ENCODE measurements around the gene SRCAP. TPM values are rescaled to one million over a fixed set of nuclear protein-coding genes. Genes with fewer than 3 reads are reported as not detected.

Gene SRCAP
- total RNA-seq, 1 donor from 2014 or later, result 4.6 TPM

GRCh38 chr16:30761928-30762902, 63.2 kb downstream of the SRCAP start, which contains the start of the genes CFAP119 and RNF40:
Gene CFAP119, minus strand, starts transcription at chr16:30762062. Its CDS starts 314 bp downstream, at chr16:30761748.
Gene RNF40, plus strand, starts transcription at chr16:30762322. Its CDS starts 224 bp downstream, at chr16:30762546.
- H3K4me1 ChIP-seq, result peaks cover 15% of the 10 kb centered on the region
- TF ChIP-seq EZH2phosphoT487 (IDR thresholded peaks at IDR 0.05) (no peak), EZH2 (IDR thresholded peaks at IDR 0.05) (no peak)
- TF ChIP-seq, protein P1, sequence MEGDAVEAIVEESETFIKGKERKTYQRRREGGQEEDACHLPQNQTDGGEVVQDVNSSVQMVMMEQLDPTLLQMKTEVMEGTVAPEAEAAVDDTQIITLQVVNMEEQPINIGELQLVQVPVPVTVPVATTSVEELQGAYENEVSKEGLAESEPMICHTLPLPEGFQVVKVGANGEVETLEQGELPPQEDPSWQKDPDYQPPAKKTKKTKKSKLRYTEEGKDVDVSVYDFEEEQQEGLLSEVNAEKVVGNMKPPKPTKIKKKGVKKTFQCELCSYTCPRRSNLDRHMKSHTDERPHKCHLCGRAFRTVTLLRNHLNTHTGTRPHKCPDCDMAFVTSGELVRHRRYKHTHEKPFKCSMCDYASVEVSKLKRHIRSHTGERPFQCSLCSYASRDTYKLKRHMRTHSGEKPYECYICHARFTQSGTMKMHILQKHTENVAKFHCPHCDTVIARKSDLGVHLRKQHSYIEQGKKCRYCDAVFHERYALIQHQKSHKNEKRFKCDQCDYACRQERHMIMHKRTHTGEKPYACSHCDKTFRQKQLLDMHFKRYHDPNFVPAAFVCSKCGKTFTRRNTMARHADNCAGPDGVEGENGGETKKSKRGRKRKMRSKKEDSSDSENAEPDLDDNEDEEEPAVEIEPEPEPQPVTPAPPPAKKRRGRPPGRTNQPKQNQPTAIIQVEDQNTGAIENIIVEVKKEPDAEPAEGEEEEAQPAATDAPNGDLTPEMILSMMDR (IDR thresholded peaks at IDR 0.05), result no peak
- peaks cover 22% of the 10 kb centered on the region for H3K79me2 ChIP-seq (ENCODE audit: low read depth)
- H3K27me3 ChIP-seq, result no peaks in the 10 kb centered on the region
- peak within 1 kb of the TSS; percentile 98 for H3K4me2 ChIP-seq
- Mint-ChIP-seq H3K4me1 (peaks cover 27% of the 10 kb centered on the region), H3K4me3 (peak within 1 kb of the TSS; percentile 95), H3K27me3 (ENCODE audit: insufficient read depth, low read depth) (peaks cover 10% of the 10 kb centered on the region), H3K36me3 (peaks cover 30% of the 10 kb centered on the region), H3K9me3 (no peaks in the 10 kb centered on the region), H3K27ac (peak within 1 kb of the TSS; percentile 83)
- H3K36me3 ChIP-seq, result peaks cover 14% of the 10 kb centered on the region
- peak within 1 kb of the TSS; percentile 80 for H3K4me3 ChIP-seq
- H3F3A ChIP-seq (ENCODE audit: low read depth), result peaks cover 16% of the 10 kb centered on the region
- peaks cover 27% of the 10 kb centered on the region for H4K20me1 ChIP-seq (ENCODE audit: low read depth)
- H3K27ac ChIP-seq, result peak within 1 kb of the TSS; percentile 48
- peak; percentile 98 for DNase-seq (ENCODE audit: low spot score)
- H3K9ac ChIP-seq, result peak within 1 kb of the TSS; percentile 93
- peak within 1 kb of the TSS; percentile 62 for H2AFZ ChIP-seq (replicated peaks)
- H3K9me3 ChIP-seq (ENCODE audit: low read depth), result no peaks in the 10 kb centered on the region

GRCh38 chr16:30762991-30763725, 64.2 kb downstream of the SRCAP start:
- Histone ChIP-seq H3K27ac (no peak overlapping the region), H3K27me3 (no peaks in the 10 kb centered on the region), H3K9me3 (ENCODE audit: low read depth) (no peaks in the 10 kb centered on the region), H3K4me2 (peak overlapping the region; percentile 98), H2AFZ (replicated peaks) (no peak overlapping the region), H3K79me2 (ENCODE audit: low read depth) (peaks cover 22% of the 10 kb centered on the region), H4K20me1 (ENCODE audit: low read depth) (peaks cover 27% of the 10 kb centered on the region), H3K4me3 (peak overlapping the region; percentile 80), H3K36me3 (peaks cover 14% of the 10 kb centered on the region), H3K9ac (peak overlapping the region; percentile 93), H3K4me1 (peaks cover 15% of the 10 kb centered on the region), H3F3A (ENCODE audit: low read depth) (peaks cover 16% of the 10 kb centered on the region)
- TF ChIP-seq EZH2phosphoT487 (IDR thresholded peaks at IDR 0.05), result no peak
- TF ChIP-seq, protein P1 (IDR thresholded peaks at IDR 0.05), result no peak
- no peak for TF ChIP-seq EZH2 (IDR thresholded peaks at IDR 0.05)
- DNase-seq (ENCODE audit: low spot score), result no peak
- Mint-ChIP-seq H3K27ac (peak overlapping the region; percentile 83), H3K27me3 (ENCODE audit: insufficient read depth, low read depth) (peaks cover 10% of the 10 kb centered on the region), H3K9me3 (no peaks in the 10 kb centered on the region), H3K4me1 (peaks cover 27% of the 10 kb centered on the region), H3K36me3 (peaks cover 30% of the 10 kb centered on the region), H3K4me3 (peak overlapping the region; percentile 95)

DNA sequence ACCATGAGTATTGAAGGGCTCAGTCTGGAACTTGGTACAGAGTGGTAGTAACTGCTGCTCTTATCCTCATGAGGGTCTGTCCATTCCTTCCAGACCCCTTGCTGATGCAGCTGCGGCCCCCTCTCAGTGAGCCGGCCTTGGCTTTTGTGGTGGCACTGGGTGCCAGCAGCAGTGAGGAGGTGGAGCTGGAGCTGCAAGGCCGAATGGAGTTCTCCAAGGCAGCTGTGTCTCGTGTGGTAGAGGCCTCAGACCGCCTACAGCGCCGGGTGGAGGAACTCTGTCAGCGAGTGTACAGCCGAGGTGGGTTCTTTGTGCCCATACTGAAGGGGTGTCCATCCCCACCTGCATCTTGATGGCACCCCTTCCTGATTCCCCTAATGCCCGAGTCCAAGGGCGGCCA, 65.1 kb downstream of the SRCAP start:
- Mint-ChIP-seq H3K4me3 (peak overlapping the region; percentile 95), H3K27me3 (ENCODE audit: insufficient read depth, low read depth) (peaks cover 8% of the 10 kb centered on the region), H3K36me3 (peaks cover 34% of the 10 kb centered on the region), H3K4me1 (peaks cover 27% of the 10 kb centered on the region), H3K9me3 (no peaks in the 10 kb centered on the region), H3K27ac (no peak overlapping the region)
- peaks cover 27% of the 10 kb centered on the region for H4K20me1 ChIP-seq (ENCODE audit: low read depth)
- H3K4me2 ChIP-seq, result no peak overlapping the region
- no peak for DNase-seq (ENCODE audit: low spot score)
- TF ChIP-seq EZH2 (IDR thresholded peaks at IDR 0.05) (no peak), EZH2phosphoT487 (IDR thresholded peaks at IDR 0.05) (no peak)
- TF ChIP-seq, protein P1 (IDR thresholded peaks at IDR 0.05), result no peak
- peaks cover 16% of the 10 kb centered on the region for H3F3A ChIP-seq (ENCODE audit: low read depth)
- no peak overlapping the region for H3K9ac ChIP-seq
- peaks cover 22% of the 10 kb centered on the region for H3K79me2 ChIP-seq (ENCODE audit: low read depth)
- H2AFZ ChIP-seq (replicated peaks), result no peak overlapping the region
- no peak overlapping the region for H3K4me3 ChIP-seq
- H3K36me3 ChIP-seq, result peaks cover 14% of the 10 kb centered on the region
- H3K27ac ChIP-seq, result no peak overlapping the region
- no peaks in the 10 kb centered on the region for H3K9me3 ChIP-seq (ENCODE audit: low read depth)
- H3K4me1 ChIP-seq, result peaks cover 15% of the 10 kb centered on the region
- H3K27me3 ChIP-seq, result no peaks in the 10 kb centered on the region

All from neural progenitor cell (in vitro differentiated cells).